Heart left ventricle (tissue), 13 donors: ENCODE results near the gene REEP1.

ENCODE experiments used
- POLR2A ChIP-seq, 2 donors: fragments of 450-650 bp; IDR thresholded peaks; one replicate each; pipeline ENCODE4 v1.6.1; 2017; ENCODE audit warnings: antibody characterized with exemption in 2 of 2, mild to moderate bottlenecking in 2 of 2, moderate library complexity in 2 of 2
- TF ChIP-seq, protein P1 (sequence below), 12 donors: fragments of 200-600 bp; sonication (generic) in 4 of 12; IDR thresholded peaks; one replicate each; pipeline versions ENCODE4 v1.5.0 to v1.8.0; 2018 to 2022; ENCODE audit warnings: antibody characterized with exemption in 12 of 12, mild to moderate bottlenecking in 5 of 12
- donor health status: ischemic (EF 13 %, LVEDD 7.1; RV severe dilation, severe dysfunction).
- donor health status: DM: no; HTN: yes; CAD: no.
- donor health status: DM: no; HTN: no; CAD: no.
- donor health status: ischemic (EF 25% LVEDD 6.9; RV normal size, moderate dysfunction).
- donor health status: ischemic (EF 25% LVEDD 5.7; RV mildly dilated, moderate dysfunction).
- donor health status: ischemic (EF 35%, LVEDD 5.7; RV mildly dilated, moderate dysfunction).
- donor health status: nonischemic (EF 11% LVEDD 7.7; RV severe dilation, severe dysfunction).
- donor health status: DM: yes; HTN: yes; CAD: no.
- donor health status: PGD.
- donor health status: ischemic (EF 29% LVEDD 5.4; RV normal size, mild dysfunction).
- donor health status: nonischemic (EF 23%, LVEDD 6.1; RV moderate dilation, normal function).

DNA sequence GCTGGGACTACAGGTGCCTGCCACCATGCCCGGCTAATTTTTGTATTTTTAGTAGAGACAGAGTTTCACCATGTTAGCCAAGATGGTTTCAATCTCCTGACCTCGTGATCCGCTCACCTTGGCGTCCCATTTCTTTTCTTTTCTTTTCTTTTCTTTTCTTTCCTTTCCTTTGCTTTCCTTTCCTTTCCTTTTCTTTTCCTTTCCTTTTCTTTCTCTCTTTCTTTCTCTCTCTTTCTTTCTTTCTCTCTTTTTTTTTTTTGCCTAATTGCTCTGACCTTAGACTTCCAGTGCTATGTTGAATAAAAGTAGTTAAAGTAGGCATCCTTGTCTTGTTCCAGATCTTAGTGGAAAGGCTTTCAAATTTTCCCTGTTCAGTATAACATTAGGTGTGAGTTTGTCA, 41.0 kb upstream of the REEP1 start:
- TF ChIP-seq, protein P1, sequence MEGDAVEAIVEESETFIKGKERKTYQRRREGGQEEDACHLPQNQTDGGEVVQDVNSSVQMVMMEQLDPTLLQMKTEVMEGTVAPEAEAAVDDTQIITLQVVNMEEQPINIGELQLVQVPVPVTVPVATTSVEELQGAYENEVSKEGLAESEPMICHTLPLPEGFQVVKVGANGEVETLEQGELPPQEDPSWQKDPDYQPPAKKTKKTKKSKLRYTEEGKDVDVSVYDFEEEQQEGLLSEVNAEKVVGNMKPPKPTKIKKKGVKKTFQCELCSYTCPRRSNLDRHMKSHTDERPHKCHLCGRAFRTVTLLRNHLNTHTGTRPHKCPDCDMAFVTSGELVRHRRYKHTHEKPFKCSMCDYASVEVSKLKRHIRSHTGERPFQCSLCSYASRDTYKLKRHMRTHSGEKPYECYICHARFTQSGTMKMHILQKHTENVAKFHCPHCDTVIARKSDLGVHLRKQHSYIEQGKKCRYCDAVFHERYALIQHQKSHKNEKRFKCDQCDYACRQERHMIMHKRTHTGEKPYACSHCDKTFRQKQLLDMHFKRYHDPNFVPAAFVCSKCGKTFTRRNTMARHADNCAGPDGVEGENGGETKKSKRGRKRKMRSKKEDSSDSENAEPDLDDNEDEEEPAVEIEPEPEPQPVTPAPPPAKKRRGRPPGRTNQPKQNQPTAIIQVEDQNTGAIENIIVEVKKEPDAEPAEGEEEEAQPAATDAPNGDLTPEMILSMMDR (IDR thresholded peaks at IDR 0.05), result no peak
- no peak for TF ChIP-seq POLR2A (IDR thresholded peaks at IDR 0.05)
